Natural killer cell (primary cell): Measurements from ENCODE around the gene CRYBG1. TPM values are rescaled to one million over a fixed set of nuclear protein-coding genes. Genes with fewer than 3 reads are reported as not detected.

Experiments used
- ATAC-seq, 3 donors: fragments of 150-1000 bp in 2 of 3; fragments of 200-7000 bp in 1 of 3; cut with Tn5 transposase; 1 replicate in 1 of 3; 2 replicates in 2 of 3; pipeline ENCODE4 v1.10.0; 2021; ENCODE audit warnings: mild to moderate bottlenecking in 2 of 3, moderate library complexity in 2 of 3
- DNase-seq, 2 donors: peaks; one replicate each; pipeline versions ENCODE4 v3.0.0 to v3.0.0-alpha.2; 2013 to 2021; ENCODE audit warnings: mixed read lengths in 1 of 2
- H3K27ac ChIP-seq: one replicate; pipeline ENCODE4 v1.5.1; 2013; ENCODE audit warnings: mild to moderate bottlenecking, low read length
- H3K27me3 ChIP-seq: one replicate; pipeline ENCODE4 v1.6.1; 2013; ENCODE audit warnings: low read length; ENCODE audit not compliant: control insufficient read depth, insufficient read depth
- H3K36me3 ChIP-seq: one replicate; pipeline ENCODE4 v1.6.1; 2013; ENCODE audit warnings: low read length; ENCODE audit not compliant: control insufficient read depth, insufficient read depth
- H3K4me1 ChIP-seq: one replicate; pipeline ENCODE4 v1.6.1; 2013; ENCODE audit warnings: low read length; ENCODE audit not compliant: control insufficient read depth, insufficient read depth
- H3K4me3 ChIP-seq: one replicate; pipeline ENCODE4 v1.5.1; 2013; ENCODE audit warnings: low read length
- H3K9me3 ChIP-seq: one replicate; pipeline ENCODE4 v1.6.1; 2013; ENCODE audit warnings: low read length; ENCODE audit not compliant: control insufficient read depth, insufficient read depth
- H3K27ac Mint-ChIP-seq, 2 donors: one replicate each; pipeline ENCODE4 v1.8.0; 2022; ENCODE audit warnings: mild to moderate bottlenecking in 2 of 2, mixed read lengths in 2 of 2, moderate library complexity in 1 of 2
- H3K27me3 Mint-ChIP-seq, 2 donors: one replicate each; pipeline ENCODE4 v1.8.0; 2022; ENCODE audit warnings: low read depth in 2 of 2, mixed read lengths in 2 of 2
- H3K36me3 Mint-ChIP-seq: one replicate; pipeline ENCODE4 v1.8.0; 2022; ENCODE audit warnings: mixed read lengths
- H3K4me1 Mint-ChIP-seq, 2 donors: one replicate each; pipeline ENCODE4 v1.8.0; 2022; ENCODE audit warnings: mixed read lengths in 2 of 2
- H3K4me3 Mint-ChIP-seq: one replicate; pipeline ENCODE4 v1.8.0; 2022; ENCODE audit warnings: mild to moderate bottlenecking, moderate library complexity, mixed read lengths
- H3K9me3 Mint-ChIP-seq, 2 donors: one replicate each; pipeline ENCODE4 v1.8.0; 2022; ENCODE audit warnings: mixed read lengths in 2 of 2
- CTCF ChIP-seq: fragments of 200-600 bp; IDR thresholded peaks from one replicate; pipeline ENCODE4 v1.8.0; 2022; ENCODE audit warnings: antibody characterized with exemption
- WGBS: methylation state at CpG from one replicate; pipeline ENCODE4 v1.1.7; 2013; ENCODE audit warnings: missing lambda C conversion rate; ENCODE audit not compliant: insufficient coverage; 5-methylcytosine and 5-hydroxymethylcytosine counted together
- intact Hi-C: fragments of 100-400 bp; cut with micrococcal nuclease; formaldehyde crosslinking; loops from one replicate; pipeline ENCODE4 v1.14.2; 2022
- total RNA-seq, 4 donors: library from RNA; stranded (reverse); fragments of 120-200 nt in 1 of 4; gene quantifications; one replicate each; pipeline versions ENCODE4 v1.2.3 to v1.2.4, GENCODE V29; 2013 to 2022

The CRYBG1 gene
- total RNA-seq, 3 donors from 2014 or later (not counting 1 experiment from before 2014, with no cell fraction given): 16.3 to 21.8 (median 17.5) TPM

- peak in 1 of 2 donors; percentile 14 for DNase-seq
- intact Hi-C loops: loop anchor here (5.0 kb wide), 2 partner anchors 187 to 228 kb away; no protein-coding TSS in a partner anchor
- TF ChIP-seq CTCF: no peak
- peak overlapping the region; percentile 95 for H3K4me3 ChIP-seq
- H3K36me3 ChIP-seq: no peaks in the 10 kb centered on the region
- H3K9me3 ChIP-seq: no peaks in the 10 kb centered on the region
- Mint-ChIP-seq H3K9me3 (no peaks in the 10 kb centered on the region), H3K4me1 (peaks cover 50 to 59% of the 10 kb centered on the region in 2 donors), H3K27ac (peak overlapping the region; percentile 94 to 100), H3K36me3 (no peaks in the 10 kb centered on the region), H3K27me3 (peaks cover 16% of the 10 kb centered on the region in 2 donors), H3K4me3 (peak overlapping the region; percentile 99)
- 10% methylated on average over 9 of the region's 9 CpGs for WGBS
- peak overlapping the region; percentile 90 for H3K27ac ChIP-seq
- H3K4me1 ChIP-seq: peaks cover 18% of the 10 kb centered on the region
- ATAC-seq: no peak
- peaks cover under 1% of the 10 kb centered on the region for H3K27me3 ChIP-seq
Observed at GRCh38 chr6:106324726-106325335, 35.7 kb upstream of the CRYBG1 start.

DNA sequence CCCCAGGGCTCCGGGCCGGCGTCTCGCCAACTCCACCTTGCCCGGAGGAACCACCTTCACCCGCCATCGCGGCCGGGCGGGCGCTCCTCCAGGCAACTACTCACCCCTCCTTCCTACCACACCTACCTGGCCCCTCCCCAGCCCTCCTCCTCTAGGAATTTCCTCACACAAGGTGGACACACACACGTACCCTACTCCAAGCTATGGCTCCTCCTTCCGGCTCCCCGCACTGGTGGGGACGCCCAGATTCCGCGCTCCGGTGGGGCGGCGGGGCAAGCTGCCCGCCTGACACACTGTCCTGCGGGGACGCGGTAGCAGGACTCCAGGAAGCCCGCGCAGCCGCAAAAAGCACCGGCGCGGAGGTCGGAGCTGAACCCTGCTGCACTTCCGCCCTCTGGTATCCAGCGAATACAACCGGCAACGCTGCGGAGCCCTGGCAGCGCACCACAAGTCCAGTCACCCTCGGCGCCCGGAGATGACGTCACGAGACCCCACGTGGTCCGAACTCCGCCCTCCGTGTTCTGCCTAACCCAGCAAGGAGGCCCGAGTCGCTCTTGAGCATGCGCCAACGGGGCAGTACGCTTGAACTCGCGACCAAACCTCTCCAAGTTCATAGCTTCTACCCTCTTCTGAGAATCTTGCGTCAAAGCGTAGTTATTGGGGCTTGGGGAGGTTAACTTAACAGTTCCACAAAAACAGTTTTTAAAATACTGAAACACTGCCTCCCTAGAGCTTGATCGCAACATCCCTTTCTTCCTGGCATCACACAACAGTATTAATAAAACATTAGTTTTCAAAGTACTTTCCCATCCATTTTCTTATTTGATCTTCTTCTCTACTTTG, 35.0 kb upstream of the CRYBG1 start, which contains the start of gene ATG5:
Gene ATG5 (minus strand): TSS at position 425 of the 843 bp plus-strand sequence. CDS start 9,552 bp downstream, outside the sequence.
- Mint-ChIP-seq H3K27me3 (peaks cover 20 to 22% of the 10 kb centered on the region in 2 donors), H3K4me3 (peak within 1 kb of the TSS; percentile 99), H3K9me3 (no peaks in the 10 kb centered on the region), H3K36me3 (no peaks in the 10 kb centered on the region), H3K27ac (peak within 1 kb of the TSS; percentile 94 to 100), H3K4me1 (peaks cover 46 to 53% of the 10 kb centered on the region in 2 donors)
- no peaks in the 10 kb centered on the region for H3K9me3 ChIP-seq
- ATAC-seq: peak; percentile 93 to 98 (median 95)
- TF ChIP-seq CTCF: no peak
- H3K4me1 ChIP-seq: peaks cover 18% of the 10 kb centered on the region
- H3K36me3 ChIP-seq: no peaks in the 10 kb centered on the region
- H3K27me3 ChIP-seq: peaks cover 3% of the 10 kb centered on the region
- DNase-seq: peak; percentile 100
- H3K27ac ChIP-seq: peak within 1 kb of the TSS; percentile 90
- peak within 1 kb of the TSS; percentile 95 for H3K4me3 ChIP-seq
- 1% methylated on average over 52 of the region's 56 CpGs for WGBS
- intact Hi-C loops: loop anchor here (5.0 kb wide), 1 partner anchor 187 kb away; no protein-coding TSS in a partner anchor

- no peak overlapping the region for H3K27ac Mint-ChIP-seq
- peaks cover 7 to 8% of the 10 kb centered on the region in 2 donors for H3K4me1 Mint-ChIP-seq
- TF ChIP-seq CTCF: peak; percentile 73
- Histone ChIP-seq H3K27ac (no peak overlapping the region), H3K36me3 (no peaks in the 10 kb centered on the region), H3K4me3 (no peak overlapping the region), H3K27me3 (peaks cover 5% of the 10 kb centered on the region), H3K9me3 (no peaks in the 10 kb centered on the region), H3K4me1 (no peaks in the 10 kb centered on the region)
- WGBS: 38% methylated on average over 5 of the region's 5 CpGs
- no peaks in the 10 kb centered on the region for H3K9me3 Mint-ChIP-seq
- H3K36me3 Mint-ChIP-seq: no peaks in the 10 kb centered on the region
- no peak overlapping the region for H3K4me3 Mint-ChIP-seq
- DNase-seq: peak; percentile 24 to 83
- H3K27me3 Mint-ChIP-seq: peaks cover 22 to 39% of the 10 kb centered on the region in 2 donors
- intact Hi-C loops: loop anchor here (1.0 to 2.0 kb wide), 2 partner anchors 110 to 232 kb away; no protein-coding TSS in a partner anchor
- ATAC-seq: peak; percentile 79 to 88 (median 85)
Observed at GRCh38 chr6:106334646-106335448, 25.7 kb upstream of the CRYBG1 start.
